Fibroblast of gingiva (primary cell): ENCODE data around the gene KIAA1191.
"Not testable (repeated sequence)": the region's sequence is repeated elsewhere in the genome, so short reads cannot be mapped to it uniquely, and the experiment has no call there.

Source experiments
- DNase-seq: peaks from one replicate; pipeline ENCODE4 v3.0.0-alpha.2; 2011; ENCODE audit warnings: low read depth

Gene KIAA1191

DNA sequence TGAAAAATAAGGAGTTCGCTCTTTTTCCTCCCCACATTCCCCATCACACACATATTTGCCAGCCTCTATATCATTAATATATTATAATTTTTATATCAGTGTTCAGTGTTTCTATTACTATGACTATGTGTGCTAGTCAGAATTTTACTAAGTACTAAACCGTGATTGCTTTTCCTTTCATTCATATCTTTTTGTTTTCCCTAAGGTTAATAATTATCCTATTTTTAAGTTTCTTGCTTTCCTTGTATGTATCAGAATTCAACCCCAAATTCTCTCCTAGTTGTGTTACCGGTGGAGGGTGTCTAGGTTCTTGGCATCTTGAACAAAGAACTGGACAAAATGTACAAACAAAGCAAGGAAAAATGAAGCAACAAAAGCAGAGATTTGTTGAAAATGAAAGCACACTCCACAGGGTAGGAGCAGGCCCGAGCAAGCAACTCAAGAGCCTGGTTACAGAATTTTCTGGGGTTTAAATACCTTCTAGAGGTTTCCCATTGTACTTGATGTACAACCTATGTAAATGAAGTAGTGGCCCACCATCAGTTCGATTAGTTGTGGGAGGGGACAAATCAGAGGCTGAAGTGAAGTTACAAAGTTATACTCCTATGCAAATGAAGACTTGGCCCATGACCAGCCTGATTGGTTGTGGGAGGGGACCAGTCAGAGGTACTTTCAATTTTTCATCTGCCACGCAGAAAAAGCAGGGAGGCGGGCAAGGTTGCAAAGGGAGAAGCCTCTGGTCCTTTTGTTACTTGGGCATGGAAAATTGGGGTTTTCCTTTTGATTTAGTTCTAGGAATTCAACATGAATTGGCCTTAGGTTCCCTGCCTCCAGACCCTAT, 43.8 kb downstream of the KIAA1191 start:
- no peak for DNase-seq

DNA sequence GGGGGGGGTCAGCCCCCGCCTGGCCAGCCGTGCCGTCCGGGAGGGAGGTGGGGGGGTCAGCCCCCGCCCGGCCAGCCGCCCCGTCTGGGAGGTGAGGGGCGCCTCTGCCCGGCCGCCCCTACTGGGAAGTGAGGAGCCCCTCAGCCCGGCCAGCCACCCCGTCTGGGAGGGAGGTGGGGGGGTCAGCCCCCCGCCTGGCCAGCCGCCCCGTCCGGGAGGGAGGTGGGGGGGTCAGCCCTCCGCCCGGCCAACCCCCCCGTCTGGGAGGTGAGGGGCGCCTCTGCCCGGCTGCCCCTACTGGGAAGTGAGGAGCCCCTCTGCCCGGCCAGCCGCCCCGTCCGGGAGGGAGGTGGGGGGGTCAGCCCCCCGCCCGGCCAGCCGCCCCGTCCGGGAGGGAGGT, 56.2 kb downstream of the KIAA1191 start:
- not testable (repeated sequence) for DNase-seq
